GM19324 (cell line): ENCODE data around the gene KAZN.

ENCODE experiments used
- ATAC-seq: cut with Tn5 transposase; IDR thresholded peaks from one replicate; pipeline ENCODE4 v1.9.1; 2021; ENCODE audit warnings: mild to moderate bottlenecking, moderate library complexity; ENCODE audit not compliant: unreplicated experiment, low FRiP score

The KAZN gene

GRCh38 chr1:15110128-15110866 lies 511.8 kb downstream of the KAZN start:
- no peak for ATAC-seq

GRCh38 chr1:15110867-15111230 lies 512.4 kb downstream of the KAZN start:
- ATAC-seq = no peak

DNA sequence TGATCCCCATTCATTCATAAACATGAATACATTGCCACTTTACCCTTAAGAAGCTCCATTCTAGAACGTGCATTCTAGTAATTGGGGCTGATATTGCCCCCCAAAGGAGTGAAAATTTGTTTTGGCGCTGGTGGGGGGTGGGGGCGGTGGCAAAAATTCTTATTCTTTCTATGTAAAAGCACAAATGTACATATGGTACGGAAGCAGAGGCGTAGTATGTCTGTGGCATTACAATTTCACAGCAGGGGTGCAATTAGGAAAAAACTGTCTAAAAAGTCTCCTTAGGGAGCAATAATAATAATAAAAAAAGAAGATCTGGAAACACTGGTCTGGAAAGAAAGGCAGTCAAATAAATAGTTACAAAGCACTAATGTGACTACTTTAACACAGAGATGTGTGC lies 514.7 kb downstream of the KAZN start:
- ATAC-seq = no peak

DNA sequence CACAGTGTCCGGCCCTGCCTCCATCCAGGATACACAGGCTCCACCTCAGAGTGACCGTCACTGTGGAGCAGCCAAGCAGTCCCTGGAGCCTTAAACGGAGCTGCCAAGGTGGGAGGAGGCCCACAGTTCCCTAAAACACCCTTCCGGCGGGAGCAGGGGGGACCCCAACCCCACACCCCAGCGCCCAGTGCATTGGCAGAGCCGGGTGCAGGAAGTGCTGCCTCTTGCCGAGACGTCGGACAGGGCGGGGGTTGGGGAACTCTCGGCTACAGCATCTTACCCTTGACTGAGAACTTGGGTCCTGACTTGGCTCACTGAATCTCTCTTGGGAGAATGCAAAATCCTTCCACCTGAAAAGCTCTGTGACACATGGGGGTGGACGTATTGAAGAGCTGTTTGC lies 516.4 kb downstream of the KAZN start:
- no peak for ATAC-seq

GRCh38 chr1:15115542-15116330 lies 517.3 kb downstream of the KAZN start:
- ATAC-seq = no peak

GRCh38 chr1:15116966-15117365 lies 518.5 kb downstream of the KAZN start:
- no peak for ATAC-seq

DNA sequence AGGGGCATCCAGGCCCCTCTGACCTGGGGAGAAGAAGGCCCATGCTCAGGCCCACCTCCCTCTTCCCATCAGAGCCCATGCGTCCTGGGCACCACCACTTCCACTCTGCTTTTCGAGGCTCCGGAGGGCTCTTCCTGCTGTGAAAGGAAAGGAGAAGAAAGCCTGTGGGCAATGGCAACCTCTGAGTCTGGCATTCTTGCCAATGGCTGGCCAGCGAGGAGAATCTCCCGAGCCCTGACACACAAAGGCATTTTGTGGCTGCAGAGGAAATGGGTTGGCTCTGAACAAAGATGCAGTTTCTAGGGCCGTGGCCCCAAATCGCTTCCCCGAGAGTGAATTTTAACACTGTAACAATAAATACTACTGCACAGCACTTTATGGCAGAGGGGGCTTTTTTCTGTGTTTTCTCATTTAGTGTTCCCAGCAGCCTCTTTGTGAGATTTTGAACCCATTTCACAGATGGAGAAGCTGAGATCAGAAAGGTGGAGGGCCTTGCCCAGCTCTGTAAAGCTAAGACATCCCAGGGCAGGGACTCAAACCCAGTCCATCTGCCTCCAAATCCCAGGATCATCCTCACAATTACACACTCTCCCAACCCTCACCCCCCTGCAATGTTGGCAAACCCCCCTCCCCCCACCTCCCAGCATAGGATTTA lies 519.3 kb downstream of the KAZN start:
- ATAC-seq = no peak

- ATAC-seq = no peak
Measured at GRCh38 chr1:15118579-15118978, 520.1 kb downstream of the KAZN start.

DNA sequence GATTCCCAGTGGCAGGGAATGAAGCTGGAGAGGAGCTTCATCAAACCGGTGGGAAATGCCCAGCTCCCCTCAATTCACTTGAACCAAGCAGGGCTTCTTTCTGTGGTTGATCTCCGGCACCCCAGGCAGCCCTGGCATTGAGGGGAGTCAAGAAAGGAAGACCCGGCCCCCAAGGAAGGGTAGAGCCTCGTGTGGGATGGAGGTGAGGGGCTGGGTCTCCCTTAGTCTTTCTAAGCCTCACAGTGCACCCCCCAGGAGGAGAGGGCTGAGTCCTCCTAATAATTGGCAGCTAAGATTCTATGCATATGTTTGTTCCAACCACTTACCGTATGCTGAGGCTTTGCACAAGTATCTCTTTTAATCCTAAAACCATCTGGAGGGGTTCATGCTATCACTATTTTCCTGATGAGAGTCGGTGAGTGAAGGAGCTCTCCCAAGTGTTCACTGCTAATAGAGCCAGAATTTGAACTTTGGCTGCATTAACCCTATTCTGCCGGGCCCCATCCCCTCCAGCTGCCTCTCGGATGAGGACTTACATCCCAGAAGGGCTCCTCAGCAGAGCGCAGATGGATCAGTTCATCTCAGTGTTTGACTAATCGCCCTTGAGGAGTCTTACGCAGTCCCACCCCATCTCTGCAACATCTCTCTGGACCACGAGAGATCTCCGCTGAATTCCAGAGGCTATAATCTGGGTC lies 521.9 kb downstream of the KAZN start:
- ATAC-seq = no peak

- ATAC-seq = no peak
Measured at GRCh38 chr1:15122331-15122730, 523.8 kb downstream of the KAZN start.

- ATAC-seq = no peak
Measured at GRCh38 chr1:15123270-15123669, 524.8 kb downstream of the KAZN start.

DNA sequence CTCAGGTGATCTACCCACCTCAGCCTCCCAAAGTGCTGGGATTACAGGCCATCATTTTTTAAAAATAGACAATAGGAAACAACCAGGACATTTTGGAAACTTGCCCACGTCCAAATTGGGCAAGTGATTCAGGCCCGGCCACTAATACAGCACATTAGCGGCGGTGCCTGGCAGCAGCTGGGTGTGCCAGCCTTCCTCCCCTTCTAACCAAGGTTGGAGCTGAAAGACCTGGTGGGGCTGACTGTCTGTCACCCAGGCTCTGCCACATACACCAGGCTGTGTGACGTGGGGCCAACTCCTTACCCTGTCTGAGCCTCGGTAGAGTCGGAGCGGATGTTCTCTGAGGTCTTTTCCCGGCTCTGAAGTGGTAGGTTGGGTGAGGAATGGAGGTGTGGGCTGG lies 525.4 kb downstream of the KAZN start:
- no peak for ATAC-seq

GRCh38 chr1:15124362-15125100 lies 526.0 kb downstream of the KAZN start:
- ATAC-seq = no peak

- no peak for ATAC-seq
Measured at GRCh38 chr1:15125101-15125745, 526.7 kb downstream of the KAZN start.

DNA sequence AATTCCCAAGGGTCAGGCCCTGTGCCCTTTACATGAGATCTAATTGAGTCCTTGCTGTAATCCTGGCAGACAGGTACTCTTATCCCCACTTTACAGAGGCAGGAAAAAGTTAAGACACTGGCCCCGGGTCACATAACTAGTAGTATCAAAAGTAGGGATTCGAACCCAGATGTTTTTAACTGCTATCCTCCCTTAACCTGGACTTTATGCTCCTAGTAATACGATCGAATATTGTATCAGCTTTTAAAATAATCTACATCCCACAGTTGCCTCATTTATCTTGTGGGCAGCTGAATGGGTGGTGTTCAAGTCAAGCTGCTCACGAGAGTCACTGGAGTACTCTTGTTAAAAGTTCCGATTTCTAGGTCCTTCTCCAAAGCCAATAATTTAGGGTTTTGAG lies 529.6 kb downstream of the KAZN start:
- no peak for ATAC-seq

GRCh38 chr1:15128520-15129313 lies 530.2 kb downstream of the KAZN start:
- no peak for ATAC-seq

DNA sequence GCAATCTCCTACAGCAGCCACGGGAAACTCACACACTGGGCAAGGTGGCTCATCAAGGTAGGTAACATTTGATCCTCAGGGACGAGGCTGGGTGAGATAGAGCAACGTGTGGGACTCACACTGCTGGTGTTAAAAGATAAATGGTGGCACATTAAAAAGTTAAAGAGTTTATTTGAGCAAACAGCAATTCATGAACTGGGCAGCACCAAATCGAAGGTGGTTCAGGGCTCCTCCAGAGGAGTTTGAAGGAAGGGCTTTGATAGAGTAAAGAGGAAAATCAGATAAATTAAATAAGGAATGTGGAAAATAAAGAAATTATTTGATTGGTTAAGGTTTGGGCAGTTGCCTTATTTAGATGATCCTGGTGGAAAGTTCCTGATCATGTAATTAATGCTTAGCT lies 531.5 kb downstream of the KAZN start:
- ATAC-seq = no peak

DNA sequence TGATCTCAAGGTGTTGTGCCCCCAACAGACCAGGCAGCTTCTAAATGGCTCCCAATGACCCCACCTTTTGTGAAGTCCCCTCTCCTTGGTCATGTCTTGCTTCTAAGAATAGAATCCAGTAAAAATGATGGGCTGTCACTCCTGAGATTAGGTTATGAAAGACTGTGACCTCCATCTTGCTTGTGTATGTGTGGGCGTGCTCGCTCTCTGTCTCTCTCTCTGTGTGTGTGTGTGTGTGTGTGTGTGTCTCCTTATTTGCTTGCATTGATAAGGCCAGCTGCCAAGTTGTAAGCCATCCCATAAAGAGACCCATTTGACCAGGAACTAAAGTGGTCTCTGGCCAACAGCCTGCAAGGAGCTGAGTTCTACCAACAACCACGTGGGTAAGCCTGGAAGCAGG lies 532.1 kb downstream of the KAZN start:
- no peak for ATAC-seq

DNA sequence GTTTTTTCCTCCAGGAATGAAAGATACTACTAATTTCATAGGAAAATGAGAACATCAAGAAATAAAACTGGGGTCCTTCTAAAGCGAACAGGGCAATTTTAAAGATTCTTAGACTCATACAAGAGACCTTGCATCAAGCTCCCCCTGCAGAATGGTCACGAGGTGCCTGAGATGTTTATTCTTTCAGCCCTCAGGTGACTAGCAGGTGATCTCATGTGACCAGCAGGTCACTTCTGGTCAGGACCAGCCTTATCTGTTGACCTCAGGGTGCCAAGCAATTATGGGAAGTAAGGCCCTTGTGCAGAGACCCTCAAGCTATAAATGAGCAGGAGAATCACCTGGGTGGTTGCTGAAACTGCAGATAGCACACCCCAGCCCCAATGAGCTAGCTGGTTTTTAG lies 534.5 kb downstream of the KAZN start:
- ATAC-seq = no peak
